Epithelial cell of esophagus (primary cell): Measurements from ENCODE around the gene WNT8B.
A peak's percentile ranks its signal among the peaks of the same experiment; 100 is the strongest.

Experiments
- DNase-seq: peaks from one replicate; pipeline ENCODE4 v3.0.0; 2010; ENCODE audit warnings: low read depth
- H3K4me3 ChIP-seq: 2 replicates; pipeline ENCODE4 v1.5.1; 2011; ENCODE audit warnings: mild to moderate bottlenecking, low read length, control low read depth
- CTCF ChIP-seq: IDR thresholded peaks from 2 replicates; pipeline ENCODE4 v1.5.1; 2011; ENCODE audit warnings: low read depth, mild to moderate bottlenecking, low read length, control low read depth, inconsistent platforms; ENCODE audit not compliant: insufficient read depth; ENCODE audit errors: missing control alignments

Gene WNT8B

GRCh38 chr10:100469756-100470155, 6.9 kb downstream of the WNT8B start:
- no peak for DNase-seq
- no peak overlapping the region for H3K4me3 ChIP-seq
- no peak for TF ChIP-seq CTCF

- no peak overlapping the region for H3K4me3 ChIP-seq
- no peak for TF ChIP-seq CTCF
- DNase-seq: peak; percentile 30
Measured at GRCh38 chr10:100470367-100470766, 7.6 kb downstream of the WNT8B start.

DNA sequence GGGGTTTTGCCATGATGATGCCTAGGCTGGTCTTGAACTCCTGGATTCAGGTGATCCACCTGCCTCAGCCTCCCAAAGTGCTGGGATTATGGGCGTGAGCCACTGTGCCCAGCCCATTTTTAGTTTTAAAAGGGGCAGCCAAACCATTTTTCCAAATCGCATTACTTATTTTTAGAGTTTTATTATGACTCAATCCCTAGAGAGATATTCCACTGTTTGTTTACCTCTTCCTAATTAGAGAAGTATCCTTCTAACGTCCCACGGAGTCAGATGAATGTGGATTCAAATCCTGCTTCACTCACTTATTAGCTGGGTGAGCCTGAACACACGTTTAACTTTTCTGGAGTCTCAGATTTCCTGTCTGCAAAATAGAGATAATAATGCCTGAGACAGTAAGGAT, 15.2 kb downstream of the WNT8B start:
- TF ChIP-seq CTCF: no peak
- no peak overlapping the region for H3K4me3 ChIP-seq
- no peak for DNase-seq

GRCh38 chr10:100479037-100479436, 16.2 kb downstream of the WNT8B start:
- no peak overlapping the region for H3K4me3 ChIP-seq
- no peak for DNase-seq
- no peak for TF ChIP-seq CTCF

GRCh38 chr10:100480002-100480401, 17.2 kb downstream of the WNT8B start:
- H3K4me3 ChIP-seq: no peak overlapping the region
- no peak for TF ChIP-seq CTCF
- no peak for DNase-seq

DNA sequence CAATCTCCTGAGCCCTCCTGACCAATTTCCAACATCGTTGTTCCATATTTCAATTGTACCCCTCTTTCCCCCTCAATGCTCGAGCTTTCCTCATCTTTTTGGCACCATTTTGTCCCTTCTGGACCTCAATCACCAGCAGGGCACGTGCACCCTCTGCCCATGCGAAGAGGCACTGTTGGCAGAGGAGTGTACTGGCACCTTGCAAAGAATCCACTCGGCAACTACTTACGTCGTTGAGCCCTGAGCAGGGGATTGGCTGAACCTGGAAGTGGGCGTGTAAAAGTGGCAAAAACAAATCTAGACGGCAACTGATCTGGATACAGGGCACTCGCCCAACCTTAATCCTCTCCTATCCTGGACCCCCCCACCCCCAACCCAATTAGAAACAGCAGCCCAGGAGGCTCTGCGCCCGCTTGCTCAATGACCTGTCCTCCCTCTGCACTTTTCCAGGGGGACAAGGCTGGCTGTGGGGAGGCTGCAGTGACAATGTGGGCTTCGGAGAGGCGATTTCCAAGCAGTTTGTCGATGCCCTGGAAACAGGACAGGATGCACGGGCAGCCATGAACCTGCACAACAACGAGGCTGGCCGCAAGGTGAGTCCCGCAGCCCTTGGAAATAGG, 18.8 kb downstream of the WNT8B start:
- TF ChIP-seq CTCF: no peak
- peak overlapping the region; percentile 43 for H3K4me3 ChIP-seq
- peak; percentile 91 for DNase-seq

GRCh38 chr10:100482181-100482833, 19.5 kb downstream of the WNT8B start:
- peak overlapping the region; percentile 43 for H3K4me3 ChIP-seq

More at GRCh38 chr10:100482181-100482833, 19.5 kb downstream of the WNT8B start:
- DNase-seq: peak; percentile 70
- peak; percentile 69 for TF ChIP-seq CTCF
